Raji (cell line): ENCODE results near the gene IGDCC3.

Source experiments
- POLR2A ChIP-seq: IDR thresholded peaks from 2 replicates; pipeline ENCODE4 v1.6.1; 2011; ENCODE audit warnings: low read depth, low read length, control low read depth; ENCODE audit not compliant: insufficient read depth

Gene IGDCC3

DNA sequence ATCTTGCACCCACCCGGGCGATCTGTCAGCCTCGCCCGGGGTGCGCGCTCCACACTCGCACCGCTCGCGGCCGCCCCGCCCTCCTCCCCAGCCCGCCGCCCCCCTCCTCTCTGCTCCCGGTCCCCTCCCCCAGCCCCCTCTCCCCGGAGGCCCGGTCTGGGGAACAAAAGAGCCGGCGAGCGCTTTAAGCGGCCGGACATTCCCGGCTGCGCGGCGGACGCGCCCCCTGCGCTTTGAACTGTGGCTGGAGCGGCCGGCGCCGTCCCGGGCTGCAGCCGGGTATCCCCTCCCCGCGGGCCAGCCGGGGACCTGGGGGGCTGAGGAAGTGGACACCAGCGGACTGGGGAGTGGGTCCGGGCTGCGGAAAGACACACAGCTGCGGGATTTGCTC lies at the start of gene IGDCC3:
IGDCC3 (minus strand) TSS at position 27 of the 391 bp plus-strand sequence. CDS start 214 bp downstream, outside the sequence.
- TF ChIP-seq POLR2A: no peak

- TF ChIP-seq POLR2A: no peak
Measured at GRCh38 chr15:65426216-65426853, 48.5 kb upstream of the IGDCC3 start.

DNA sequence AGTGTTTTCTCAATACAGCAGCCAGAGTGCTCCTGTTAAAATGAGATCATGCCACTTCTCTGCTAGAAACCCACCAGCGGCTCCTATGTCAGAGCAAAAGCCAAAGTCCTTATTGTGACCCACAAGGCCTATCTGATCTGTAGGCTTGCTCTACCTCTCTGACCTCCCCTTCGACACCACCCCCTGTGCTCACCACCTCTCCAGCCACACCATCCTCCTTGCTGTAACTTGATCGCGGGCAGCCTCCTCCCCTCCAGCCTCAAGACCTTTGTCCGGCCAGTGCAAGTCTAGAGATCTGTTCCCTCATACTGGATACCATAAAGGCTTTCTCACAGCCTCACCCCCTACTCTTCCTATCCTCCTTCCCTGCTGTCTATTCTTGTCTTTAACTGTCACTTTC lies 46.9 kb upstream of the IGDCC3 start:
- no peak for TF ChIP-seq POLR2A

- no peak for TF ChIP-seq POLR2A
Measured at GRCh38 chr15:65423976-65424679, 46.3 kb upstream of the IGDCC3 start.

DNA sequence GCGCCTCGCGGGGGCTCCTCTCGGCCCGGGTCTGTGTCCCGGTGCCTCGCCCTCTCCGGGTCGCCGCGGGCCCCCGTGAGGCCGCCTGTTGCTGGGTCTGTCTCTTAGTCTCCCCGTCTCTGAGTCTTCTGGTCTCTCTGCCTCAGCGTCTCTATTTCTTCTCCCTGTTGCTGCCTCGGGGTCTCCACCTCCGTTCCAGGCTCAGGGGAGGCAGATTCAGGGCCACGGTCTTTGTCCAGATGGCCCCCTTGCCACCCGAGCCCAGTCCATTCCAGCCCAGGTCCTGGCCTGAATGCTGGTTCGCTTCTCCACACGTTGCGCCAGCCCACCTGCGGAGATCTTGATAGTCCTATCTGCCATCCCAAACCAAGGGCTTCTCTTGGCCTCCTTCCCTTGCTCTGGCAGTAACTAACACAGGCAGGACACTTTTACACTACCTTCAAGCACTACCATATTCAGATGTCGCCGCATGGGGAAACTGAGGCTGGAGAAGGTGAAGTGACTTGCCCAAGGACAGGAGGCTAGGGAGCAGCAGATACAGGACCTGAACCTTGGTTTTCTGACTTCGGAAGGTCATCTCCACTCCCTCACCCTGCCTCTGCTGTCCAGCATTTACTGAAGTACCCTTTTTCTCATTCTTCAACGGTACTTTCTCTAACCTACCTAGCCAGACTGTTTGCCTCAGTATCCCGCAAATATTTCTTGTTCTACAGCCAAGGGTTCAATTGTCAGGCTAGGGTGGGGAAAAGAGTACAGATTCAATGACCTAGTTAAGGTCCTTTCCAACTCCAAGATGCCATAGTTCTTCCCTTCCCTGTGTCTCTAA lies 45.6 kb upstream of the IGDCC3 start:
- TF ChIP-seq POLR2A: no peak

DNA sequence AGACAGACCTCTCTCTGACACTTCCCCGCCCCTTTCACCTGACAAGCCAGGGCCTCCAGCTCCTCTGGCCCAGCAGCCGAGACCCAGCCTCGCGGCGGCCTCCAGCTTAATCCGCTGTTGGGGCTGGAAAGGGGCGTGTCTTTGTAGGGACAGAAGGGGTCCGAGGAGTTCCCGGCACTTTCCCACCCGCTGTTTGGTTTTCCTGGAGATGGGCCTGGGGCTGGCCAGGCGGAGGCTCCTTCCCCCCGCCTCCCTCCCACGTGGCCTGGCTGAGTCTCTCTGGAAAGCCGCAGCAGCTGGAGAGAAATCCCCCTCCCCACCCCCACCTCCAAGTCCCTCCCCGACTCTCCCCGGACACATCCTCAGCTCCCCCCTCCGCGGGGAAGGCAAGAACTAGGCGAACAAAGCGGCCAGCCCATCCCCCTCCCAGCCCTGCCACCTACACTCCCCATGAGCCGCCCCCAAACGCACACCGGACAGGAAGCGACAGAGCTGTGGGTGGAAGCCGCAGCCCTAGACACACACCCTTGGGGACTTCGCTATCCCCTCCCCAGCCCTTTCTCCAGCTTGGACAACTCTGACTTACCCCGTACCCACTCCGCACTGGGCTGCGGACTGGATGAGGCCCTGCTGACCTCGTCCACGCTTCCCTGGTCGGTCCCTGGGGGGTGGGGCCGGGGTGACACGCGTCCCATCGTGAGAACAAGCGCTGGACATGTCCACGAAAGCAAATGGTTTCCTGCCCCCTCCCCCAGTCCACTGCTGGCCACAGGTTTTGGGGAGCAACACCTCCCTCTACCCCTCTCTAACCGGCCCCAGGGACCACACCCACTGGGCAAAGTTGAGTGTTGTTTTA lies 43.8 kb upstream of the IGDCC3 start:
- TF ChIP-seq POLR2A: no peak

DNA sequence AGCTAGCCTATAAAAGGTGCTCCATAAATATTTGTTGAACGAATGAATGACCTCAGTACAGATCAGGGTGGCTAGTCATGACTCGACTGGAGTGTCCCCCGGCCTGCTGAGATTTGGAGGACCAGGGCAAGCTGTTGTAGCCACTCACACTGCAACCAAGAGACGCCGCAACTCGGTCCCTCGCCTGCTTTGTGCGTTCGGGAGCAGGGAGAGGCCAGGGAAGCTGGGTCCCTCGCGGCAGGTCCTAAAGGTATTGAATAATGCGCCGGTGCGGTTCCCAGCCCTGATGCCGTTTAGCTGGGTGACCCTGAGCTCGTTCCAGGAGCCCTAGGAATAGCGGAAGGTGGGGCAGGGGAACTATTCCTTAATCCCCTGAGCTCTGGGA lies 43.2 kb upstream of the IGDCC3 start:
- TF ChIP-seq POLR2A: no peak

- TF ChIP-seq POLR2A: no peak
Measured at GRCh38 chr15:65418596-65418995, 40.8 kb upstream of the IGDCC3 start.

- TF ChIP-seq POLR2A: no peak
Measured at GRCh38 chr15:65416845-65417416, 39.1 kb upstream of the IGDCC3 start.

GRCh38 chr15:65414841-65415621 lies 37.2 kb upstream of the IGDCC3 start:
- TF ChIP-seq POLR2A: no peak

DNA sequence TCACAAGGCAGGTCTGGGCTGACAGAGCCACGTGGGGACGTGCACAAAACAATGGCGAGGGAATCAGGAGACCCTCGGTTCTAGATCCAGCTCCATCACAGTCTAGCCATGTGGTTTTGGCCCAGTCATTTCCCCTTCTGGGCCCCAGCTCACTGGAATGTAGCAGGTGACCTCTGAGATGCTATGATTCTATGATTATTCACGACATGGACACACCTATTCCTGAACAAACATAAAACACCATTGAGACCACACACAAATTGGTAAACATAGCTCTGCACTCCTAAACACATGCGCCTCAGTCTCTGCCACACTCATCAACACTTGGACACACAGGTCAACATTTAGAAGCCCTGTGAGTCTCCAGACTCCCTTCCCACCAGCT lies 36.0 kb upstream of the IGDCC3 start:
- TF ChIP-seq POLR2A: no peak

- no peak for TF ChIP-seq POLR2A
Measured at GRCh38 chr15:65413051-65413759, 35.4 kb upstream of the IGDCC3 start.

- TF ChIP-seq POLR2A: no peak
Measured at GRCh38 chr15:65412556-65412955, 34.8 kb upstream of the IGDCC3 start.
